NCI-H460 (cell line): ENCODE data around the gene PFKFB4. TPM values are rescaled to one million over a fixed set of nuclear protein-coding genes. Genes with fewer than 3 reads are reported as not detected.
"Not testable (repeated sequence)": the region's sequence is repeated elsewhere in the genome, so short reads cannot be mapped to it uniquely, and the experiment has no call there.

Source experiments
- DNase-seq: peaks from one replicate; pipeline ENCODE4 v3.0.0-alpha.2; 2016; ENCODE audit warnings: low read depth; ENCODE audit errors: extremely low read depth
- total RNA-seq: library from RNA; depleted of rRNA; stranded (reverse); fragments of >200 nt; shearing (Covaris generic); gene quantifications from 2 replicates; pipeline ENCODE4 v1.2.3, GENCODE V29; 2014

The PFKFB4 gene
- total RNA-seq, 1 experiment from 2014 or later = 5.7 TPM

DNA sequence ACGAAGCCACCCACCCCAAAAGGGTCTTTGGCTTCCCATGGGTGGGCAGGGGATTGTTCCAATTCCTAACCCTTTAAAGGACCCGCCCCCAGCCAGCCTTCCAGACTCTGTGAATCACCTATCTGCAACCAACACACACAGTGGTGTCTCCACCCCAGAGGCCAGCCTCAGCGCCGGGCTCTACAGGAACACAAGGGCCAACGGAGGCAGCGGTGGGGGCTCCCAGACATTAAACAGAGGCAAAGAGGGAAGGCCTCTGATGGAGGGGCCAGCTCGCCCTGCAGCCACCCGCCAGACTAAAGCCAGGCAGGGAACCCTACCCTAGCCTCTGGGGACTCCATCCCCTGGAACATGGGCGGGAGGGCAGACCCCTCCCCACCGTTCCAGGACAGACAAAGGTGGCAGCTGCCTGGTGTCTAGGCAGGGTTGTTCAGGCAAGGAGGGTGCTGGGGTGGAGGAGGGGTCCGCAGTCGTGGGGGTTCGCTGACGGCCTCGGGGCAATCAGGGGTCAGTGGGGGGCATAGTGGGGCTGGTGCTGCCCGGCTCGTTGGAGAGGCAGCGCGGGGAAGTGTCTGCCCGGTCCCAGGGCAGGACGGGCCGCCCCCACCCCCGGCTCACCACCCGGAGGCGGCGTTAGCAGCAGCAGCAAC lies 53.1 kb downstream of the PFKFB4 start:
- no peak for DNase-seq

DNA sequence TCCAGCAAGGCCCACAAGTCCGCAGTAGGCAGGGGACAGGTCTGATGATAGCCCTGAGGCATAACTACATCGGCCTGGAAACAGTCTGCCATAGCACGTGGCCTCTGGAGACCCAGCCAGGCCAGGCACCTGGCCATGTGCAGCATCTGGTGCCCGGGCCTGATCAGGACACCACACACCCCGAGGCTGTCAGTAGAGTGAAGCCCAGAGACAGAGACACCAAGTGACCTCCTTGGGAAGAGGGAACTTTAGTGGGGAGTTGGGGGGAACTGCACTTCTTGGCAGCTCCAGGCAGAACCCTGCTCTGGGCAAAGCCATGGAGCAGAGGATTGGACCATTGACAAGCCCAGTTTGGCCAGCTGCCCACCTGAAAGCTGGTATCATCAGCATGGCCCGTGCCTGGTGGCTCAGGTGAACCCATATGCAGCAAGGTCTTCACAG lies 53.9 kb downstream of the PFKFB4 start:
- no peak for DNase-seq

DNA sequence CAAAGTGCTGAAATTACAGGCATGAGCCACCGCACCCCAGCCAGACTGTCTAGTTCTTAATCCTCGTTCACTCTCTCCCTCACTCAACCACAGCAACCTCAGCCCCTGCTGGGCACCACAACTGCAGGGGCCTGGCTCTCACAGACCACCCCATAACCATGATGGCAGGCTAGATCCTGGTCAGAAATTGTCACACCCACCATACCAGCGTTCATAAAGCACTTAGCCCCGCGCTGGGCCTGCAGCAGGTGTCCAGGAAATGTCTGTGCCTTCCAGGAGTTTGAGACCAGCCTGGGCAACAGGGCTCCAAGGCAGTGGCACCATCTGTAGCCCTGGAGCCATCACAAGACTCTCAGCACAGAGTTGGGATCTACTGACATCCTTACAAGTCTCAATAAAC lies 54.5 kb downstream of the PFKFB4 start:
- DNase-seq = no peak

DNA sequence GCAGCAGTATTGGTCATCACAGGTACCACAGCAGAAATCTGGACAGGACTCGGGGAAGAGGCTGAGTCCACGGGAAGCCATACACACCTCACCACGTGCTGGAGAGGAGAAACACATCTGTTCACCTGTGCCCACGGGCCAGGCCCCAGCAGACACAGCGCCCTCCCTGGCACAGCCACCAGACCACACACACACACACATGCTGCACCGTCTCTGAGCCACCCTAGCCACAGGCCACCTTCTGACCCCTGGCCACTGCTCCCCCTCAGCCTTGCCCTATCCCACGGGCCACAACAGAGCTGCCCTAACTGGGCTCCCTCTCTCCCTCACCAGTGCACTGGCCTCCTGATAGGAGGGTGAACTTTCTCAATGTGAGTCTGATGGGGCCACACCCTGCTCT lies 55.4 kb downstream of the PFKFB4 start:
- DNase-seq = no peak

DNA sequence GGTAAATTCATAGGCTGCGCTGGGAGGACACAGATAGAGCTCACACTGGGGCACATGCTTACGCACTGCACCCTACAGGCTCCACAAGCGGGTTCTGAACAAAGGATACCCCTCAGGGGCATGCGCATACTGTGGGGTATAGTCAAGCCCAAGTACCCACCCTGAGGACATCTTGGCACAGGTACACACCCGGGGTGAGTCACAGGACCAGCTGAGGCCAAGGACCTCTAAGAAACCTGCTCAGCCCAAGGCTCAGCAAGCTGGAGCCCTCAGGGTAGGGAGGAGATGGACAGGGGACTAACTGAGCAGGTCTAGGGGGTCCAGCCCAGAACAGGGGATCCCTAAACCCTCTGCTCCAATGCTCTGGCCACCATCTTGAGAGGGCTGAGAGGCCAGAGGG lies 55.9 kb downstream of the PFKFB4 start:
- no peak for DNase-seq

DNA sequence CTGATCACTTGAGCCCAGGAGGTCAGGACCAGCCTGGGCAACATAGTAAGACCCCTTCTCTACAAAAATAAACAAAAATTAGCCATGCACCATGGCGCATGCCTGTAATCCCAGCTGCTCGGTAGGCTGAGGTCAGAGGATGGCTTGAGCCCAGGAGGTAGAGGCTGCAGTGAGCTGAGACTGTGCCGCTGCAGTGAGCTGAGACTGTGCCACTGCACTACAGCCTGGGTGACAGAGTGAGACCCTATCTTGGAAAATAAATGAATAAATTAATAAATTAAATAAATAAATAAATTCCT lies 63.5 kb downstream of the PFKFB4 start:
- DNase-seq = no peak

DNA sequence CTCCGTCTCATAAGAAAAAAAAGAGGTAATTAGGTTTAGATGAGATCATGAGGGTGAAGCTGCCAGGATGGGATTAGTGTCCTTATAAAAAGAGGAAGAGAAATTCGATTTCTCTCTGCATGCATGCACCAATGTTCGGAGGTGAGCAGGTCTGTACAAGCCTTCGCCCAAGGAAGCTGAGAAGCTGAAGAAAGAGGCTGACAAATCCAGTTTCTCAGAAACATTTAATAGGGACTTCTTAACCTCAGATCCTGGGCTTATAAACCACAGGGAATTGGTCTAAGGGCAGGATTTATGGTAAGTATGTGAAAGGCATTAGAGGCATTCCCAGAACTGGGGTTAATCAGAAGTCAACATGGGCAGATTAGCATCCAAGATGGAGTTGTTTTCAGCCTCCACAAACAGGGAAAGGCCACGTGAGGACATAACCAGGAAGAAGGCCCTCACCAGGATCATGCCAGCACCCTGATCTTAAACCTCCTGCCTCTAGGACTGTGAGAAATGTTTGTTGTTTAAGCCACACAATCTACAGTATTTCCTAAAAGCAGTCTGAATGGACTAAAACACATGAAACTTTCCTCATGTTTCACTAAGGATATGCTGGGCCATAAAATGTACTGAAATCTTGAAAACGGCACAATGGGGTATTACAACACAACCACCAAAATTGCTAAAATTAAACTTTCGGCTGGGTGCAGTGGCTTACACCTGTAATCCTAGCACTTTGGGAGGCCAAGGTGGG lies 64.0 kb downstream of the PFKFB4 start:
- no peak for DNase-seq

DNA sequence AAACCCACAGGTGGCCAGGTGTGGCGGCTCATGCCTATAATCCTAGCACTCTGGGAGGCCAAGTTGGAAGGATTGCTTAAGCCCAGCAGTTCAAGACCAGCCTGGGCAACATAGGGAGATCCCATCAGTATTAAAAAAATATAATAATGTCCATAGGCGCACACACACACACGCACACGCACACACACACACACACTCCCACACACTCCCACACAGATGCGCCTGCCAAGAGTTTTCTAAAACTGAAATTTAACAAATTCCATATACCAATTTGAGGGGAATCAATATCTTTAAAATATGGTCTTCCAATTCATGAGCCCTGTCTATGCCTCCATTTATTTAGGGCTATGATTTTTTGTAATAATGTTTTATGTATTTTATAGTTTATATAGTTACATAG lies 69.7 kb downstream of the PFKFB4 start:
- DNase-seq = no peak

DNA sequence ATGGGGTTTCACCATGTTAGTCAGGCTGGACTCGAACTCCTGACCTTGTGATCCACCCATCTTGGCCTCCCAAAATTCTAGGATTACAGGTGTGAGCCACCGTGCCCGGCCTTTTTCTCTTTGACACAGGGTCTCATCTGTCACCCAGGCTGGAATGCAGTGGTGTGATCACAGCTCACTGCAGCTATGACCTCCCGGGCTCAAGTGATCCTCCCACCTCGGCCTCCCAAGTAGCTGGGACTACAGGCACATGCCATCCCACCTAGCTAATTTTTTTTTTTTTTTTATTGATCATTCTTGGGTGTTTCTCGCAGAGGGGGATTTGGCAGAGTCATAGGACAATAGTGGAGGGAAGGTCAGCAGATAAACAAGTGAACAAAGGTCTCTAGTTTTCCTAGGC lies 73.8 kb downstream of the PFKFB4 start:
- not testable (repeated sequence) for DNase-seq

DNA sequence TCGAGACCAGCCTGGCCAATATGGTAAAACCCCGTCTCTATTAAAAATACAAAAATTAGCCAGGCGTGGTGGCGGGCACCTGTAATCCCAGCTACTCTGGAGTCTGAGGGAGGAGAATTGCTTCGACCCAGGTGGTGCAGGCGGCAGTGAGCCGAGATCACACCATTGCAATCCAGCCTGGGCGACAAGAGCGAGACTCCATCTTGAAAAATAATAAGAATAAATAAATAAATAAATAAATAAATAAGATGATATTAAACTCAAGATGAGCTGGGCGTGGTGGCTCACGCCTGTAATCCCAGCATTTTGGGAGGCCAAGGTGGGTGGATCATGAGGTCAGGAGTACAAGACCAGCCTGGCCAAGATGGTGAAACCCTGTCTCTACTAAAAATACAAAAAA lies 75.7 kb downstream of the PFKFB4 start:
- not testable (repeated sequence) for DNase-seq

DNA sequence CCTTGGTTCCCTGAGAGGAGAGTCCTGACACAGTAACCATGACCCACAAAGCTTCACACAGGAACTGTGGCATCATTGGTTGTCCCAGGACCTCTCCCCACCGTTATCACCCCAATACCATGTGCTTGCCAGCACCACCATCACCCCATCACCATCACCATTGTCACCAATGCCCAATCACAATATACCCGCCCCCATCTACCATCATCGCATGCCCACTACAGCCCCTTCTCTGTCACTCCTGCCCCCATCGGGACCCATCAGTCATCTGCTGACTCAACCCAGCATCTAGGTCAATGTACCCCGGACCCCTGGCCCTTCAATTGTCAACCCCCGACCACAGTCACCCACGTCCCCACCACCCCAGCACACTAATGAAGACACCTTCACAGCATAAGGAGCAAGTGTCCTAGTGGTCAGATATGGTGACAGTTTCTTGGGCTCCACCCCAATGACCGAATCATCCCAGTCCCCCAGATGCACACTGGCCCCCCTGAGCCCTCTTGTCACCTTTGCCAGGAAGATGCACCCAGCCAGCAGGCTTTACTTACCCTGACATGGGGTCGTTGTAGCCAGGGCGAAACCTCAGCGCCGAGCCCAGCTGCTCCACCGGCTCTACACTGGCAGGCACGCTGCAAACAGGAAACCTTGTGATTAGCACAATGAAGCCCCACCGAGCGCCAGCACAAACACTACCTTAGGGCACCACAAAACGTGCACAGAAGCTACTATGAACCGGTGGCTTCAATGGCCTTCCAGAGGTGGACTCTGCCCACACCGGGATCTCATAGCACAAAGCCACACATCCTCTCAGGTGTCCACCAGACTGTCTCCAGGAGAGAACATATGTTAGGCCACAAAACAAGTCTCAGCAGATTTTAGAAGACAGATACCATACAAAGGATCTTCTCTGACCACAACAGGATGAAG lies 77.7 kb downstream of the PFKFB4 start:
- DNase-seq = no peak

DNA sequence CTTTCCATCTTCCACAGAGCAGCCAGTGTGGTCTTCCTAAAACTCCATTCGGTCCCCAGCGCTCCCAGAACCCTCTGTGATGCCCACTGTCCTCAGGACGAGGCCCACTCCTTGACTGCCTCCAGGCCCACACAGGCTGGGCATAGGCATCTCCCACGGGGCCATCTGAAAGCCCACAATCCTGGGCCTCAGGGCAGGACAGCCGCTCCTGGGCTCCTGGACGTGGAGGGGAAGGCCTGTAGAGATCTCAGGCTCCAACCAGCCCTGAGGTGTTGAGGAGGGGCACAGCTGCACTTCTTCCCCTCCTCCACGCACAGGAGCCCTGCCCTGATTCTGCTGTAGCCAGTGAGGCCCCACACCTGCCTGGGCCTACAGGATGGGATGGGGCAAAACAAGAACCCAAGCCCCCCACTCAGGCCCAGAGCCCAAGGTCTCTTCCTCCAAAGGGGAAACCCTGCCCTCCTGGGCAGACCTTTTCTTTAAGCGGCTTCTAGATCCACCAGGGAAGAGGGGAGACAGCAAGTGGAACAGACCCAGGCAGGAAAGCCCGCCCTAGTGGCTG lies 78.6 kb downstream of the PFKFB4 start:
- no peak for DNase-seq

DNA sequence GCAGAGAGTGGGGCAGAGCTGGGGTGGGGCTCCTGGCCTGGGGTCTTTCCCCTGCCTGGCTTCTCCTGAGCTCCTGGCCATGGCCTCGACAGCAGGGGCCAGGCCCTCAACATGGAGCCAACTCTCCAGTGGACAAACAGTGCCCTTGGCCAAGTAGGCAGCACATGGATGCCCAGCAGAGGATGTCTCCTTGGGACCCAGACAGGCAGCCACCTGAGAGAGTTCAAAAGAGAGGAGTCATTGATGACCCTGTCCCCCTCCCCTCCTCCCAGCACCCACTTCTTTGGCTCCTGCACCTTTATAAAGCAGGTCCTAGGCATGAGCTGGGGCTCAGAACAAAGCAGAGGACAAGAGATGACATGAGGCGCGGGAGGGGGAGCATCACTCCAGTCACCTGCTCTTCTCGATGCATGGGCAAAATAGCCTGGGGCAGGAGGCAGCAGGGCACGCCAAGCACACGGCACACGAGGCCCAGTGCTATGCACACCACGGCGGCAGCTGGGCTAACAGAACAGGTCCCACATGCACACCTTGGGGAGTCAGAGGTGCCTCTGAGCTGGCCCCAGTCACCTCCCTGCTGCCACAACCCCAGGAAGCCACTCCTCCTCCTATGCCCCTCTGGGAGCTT lies 80.1 kb downstream of the PFKFB4 start:
- no peak for DNase-seq

DNA sequence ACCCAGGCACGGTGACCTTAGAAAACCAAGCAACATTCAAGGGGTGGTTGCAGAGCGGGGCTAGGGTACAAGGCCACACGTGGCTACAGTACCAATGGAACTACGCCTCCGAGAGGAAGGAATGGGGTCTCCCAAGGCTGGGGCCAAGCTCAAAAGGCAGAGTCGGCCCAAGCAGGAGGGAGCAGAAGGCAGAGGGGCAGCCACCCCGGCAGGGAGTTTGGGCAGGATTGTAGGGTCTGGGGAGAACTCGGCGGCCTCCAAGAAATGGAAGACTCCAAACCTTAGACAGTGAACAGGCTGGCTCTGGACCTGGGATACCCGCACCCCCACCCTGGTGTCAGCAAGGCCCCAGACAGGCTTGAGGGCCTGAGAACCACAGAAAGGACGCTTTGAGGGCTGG lies 81.4 kb downstream of the PFKFB4 start:
- no peak for DNase-seq

DNA sequence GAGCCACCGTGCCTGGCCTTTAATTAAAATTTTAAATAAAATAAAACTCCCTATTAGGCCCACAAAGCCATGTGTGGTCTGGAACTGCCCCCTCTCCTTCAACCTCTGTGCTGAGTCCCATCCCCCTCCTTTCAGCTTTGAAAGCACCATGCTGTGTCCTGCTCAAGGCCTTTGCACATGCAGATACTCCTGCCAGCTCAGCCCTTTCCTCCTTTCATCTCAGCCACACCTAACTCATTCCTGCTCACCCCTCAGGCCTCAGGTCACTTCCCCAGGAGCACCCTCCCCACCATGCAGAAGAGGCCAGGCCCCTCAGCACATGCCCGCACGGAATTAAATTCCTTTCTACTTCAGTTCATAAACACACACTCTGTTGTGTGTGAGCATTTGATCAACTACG lies 82.0 kb downstream of the PFKFB4 start:
- no peak for DNase-seq

DNA sequence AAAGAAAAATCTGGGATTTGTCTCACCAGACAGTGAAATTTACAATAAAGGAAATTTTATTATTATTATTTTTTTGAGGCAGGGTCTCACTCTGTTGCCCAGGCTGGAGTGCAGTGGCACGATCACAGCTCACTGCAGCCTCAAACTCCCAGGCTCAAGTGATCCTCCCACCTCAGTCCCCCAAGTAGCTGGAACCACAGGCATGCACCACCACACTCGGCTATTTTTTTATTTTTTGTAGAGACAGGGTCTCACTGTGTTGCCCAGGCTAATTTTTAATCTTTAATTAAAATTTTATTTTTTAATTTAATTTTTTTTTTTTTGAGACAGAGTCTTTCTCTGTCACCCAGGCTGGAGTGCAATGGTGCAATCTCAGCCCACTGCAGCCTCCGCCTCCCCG lies 82.6 kb downstream of the PFKFB4 start:
- not testable (repeated sequence) for DNase-seq

DNA sequence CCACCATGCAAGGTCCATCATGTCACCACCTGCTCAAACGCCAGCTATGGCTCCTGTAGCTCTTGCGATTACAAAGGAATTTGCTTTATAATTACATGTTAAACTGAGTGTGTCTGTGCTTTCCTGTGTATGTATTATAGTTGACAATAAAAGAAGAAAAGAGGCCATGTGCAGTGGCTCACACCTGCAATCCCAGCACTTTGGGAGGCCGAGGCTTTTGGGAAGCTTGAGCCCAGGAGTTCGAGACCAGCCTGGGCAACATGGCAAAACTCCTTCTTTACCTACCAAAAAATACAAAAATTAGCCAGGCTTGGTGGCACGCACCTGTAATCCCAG lies 83.0 kb downstream of the PFKFB4 start:
- DNase-seq = no peak

DNA sequence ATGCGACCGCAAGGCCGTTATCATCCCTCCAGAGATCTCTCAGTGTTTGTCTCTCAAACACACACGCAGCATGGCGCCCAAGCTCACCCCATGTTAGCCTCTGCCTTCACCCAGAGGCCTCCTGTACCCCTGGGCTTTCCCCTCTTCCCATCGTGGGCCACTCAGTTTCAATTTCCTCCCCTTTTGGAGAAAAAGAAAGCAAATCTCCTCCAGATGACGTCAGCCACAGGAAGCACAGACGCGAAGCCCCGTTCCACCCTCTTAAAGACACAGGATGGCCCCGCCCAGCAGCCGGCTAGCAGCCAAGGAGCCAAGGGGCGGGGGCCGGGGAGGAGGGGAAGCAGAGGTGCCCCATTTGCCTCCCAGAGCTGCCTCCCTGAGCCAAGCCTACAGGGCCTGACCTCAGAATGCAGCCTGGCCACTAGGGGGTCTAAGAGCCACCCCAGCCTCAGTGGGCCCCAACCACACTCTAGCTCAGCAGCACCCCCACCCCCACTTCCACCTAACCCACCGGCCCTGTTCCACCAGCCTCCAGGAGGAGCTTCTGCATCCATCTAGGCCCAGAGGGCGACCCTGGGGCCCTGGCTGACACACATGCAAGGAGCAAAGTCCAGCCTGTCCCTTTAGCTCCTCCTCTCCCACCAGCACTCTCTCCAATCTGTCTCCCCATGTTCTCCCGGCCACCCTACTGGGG lies 83.5 kb downstream of the PFKFB4 start:
- peak; percentile 82 for DNase-seq

DNA sequence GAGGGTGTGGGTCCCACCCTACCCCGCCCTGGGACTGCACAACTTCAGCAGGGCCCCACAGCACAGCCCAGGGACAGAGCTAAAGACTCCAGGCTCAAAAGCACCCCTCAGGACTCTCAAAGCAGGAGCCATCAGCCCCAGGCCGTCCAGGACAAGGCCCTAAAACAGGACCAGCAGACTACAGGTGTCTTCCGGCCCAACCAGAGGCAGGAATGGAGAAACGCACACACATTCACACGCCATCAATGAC lies 84.0 kb downstream of the PFKFB4 start:
- no peak for DNase-seq

DNA sequence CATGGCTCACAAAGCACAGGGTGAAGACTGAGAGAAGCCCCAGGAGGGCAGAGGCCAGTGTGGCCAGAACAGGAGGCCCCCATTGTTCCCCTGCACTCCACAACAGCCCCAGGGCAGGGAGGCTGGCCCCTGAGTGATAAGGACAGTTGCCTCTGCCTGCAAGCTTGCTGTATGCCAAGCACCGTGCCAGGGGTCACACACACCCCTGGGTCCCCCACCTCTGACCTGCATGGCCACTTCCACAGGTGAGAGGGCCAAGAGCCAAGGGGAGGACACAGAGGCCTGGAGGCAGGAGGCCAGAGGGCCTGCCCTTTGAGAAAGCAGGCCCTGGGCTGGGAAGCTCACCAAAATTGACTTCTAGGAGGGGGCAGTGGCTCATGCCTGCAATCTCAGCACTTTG lies 86.3 kb downstream of the PFKFB4 start:
- DNase-seq = no peak
